GM23338 (cell line): ENCODE measurements around the gene C11orf71. TPM values are rescaled to one million over a fixed set of nuclear protein-coding genes. Genes with fewer than 3 reads are reported as not detected.
A peak's percentile ranks its signal among the peaks of the same experiment; 100 is the strongest.

Experiments
- ATAC-seq: fragments of 200-7000 bp; cut with Tn5 transposase; 3 replicates; pipeline ENCODE4 v1.9.1; 2020
- DNase-seq: peaks from one replicate; pipeline ENCODE4 v3.0.0-alpha.2; 2015; ENCODE audit warnings: low spot score
- H2AFZ ChIP-seq: fragments of 200-600 bp; sonication (generic); 2 replicates; pipeline ENCODE4 v1.8.0; 2016; ENCODE audit warnings: antibody characterized with exemption, mild to moderate bottlenecking, moderate library complexity
- H3F3A ChIP-seq: fragments of 200-600 bp; sonication (generic); replicated peaks from 2 replicates; pipeline ENCODE4 v1.8.0; 2017; ENCODE audit warnings: antibody characterized with exemption, mixed run types, low read depth
- H3K27ac ChIP-seq: fragments of 200-600 bp; sonication (generic); 2 replicates; pipeline ENCODE4 v1.6.1; 2016; ENCODE audit warnings: low read depth
- H3K27me3 ChIP-seq: fragments of 200-600 bp; sonication (generic); 2 replicates; pipeline ENCODE4 v1.8.0; 2016; ENCODE audit warnings: mild to moderate bottlenecking, mixed run types, moderate library complexity; ENCODE audit not compliant: insufficient read depth
- H3K36me3 ChIP-seq: fragments of 200-600 bp; sonication (generic); 2 replicates; pipeline ENCODE4 v1.8.0; 2016; ENCODE audit warnings: mild to moderate bottlenecking; ENCODE audit not compliant: insufficient read depth
- H3K4me1 ChIP-seq: fragments of 200-600 bp; sonication (generic); 2 replicates; pipeline ENCODE4 v1.8.0; 2016; ENCODE audit warnings: mild to moderate bottlenecking, moderate library complexity; ENCODE audit not compliant: insufficient read depth
- H3K4me2 ChIP-seq: fragments of 200-600 bp; sonication (generic); 2 replicates; pipeline ENCODE4 v1.7.1; 2017; ENCODE audit warnings: mixed run types
- H3K4me3 ChIP-seq: fragments of 200-600 bp; sonication (generic); 2 replicates; pipeline ENCODE4 v1.6.1; 2016; ENCODE audit warnings: mixed run types
- H3K79me2 ChIP-seq: fragments of 200-600 bp; sonication (generic); replicated peaks from 2 replicates; pipeline ENCODE4 v1.8.0; 2017; ENCODE audit warnings: mild to moderate bottlenecking; ENCODE audit not compliant: insufficient read depth
- H3K9me2 ChIP-seq: fragments of 200-600 bp; sonication (generic); 2 replicates; pipeline ENCODE4 v1.8.0; 2017; ENCODE audit not compliant: insufficient read depth
- H4K20me1 ChIP-seq: fragments of 200-600 bp; sonication (generic); replicated peaks from 2 replicates; pipeline ENCODE4 v1.8.0; 2017; ENCODE audit warnings: mild to moderate bottlenecking; ENCODE audit not compliant: insufficient read depth
- H3K27ac Mint-ChIP-seq: 2 replicates; pipeline ENCODE4 v1.8.0; 2020; ENCODE audit warnings: inconsistent platforms, mild to moderate bottlenecking, moderate library complexity, mixed read lengths
- H3K27me3 Mint-ChIP-seq: 3 replicates; pipeline ENCODE4 v1.8.0; 2022; ENCODE audit warnings: low read depth, mild to moderate bottlenecking, moderate library complexity, mixed read lengths, inconsistent platforms; ENCODE audit not compliant: insufficient read depth, poor library complexity
- H3K36me3 Mint-ChIP-seq: 3 replicates; pipeline ENCODE4 v1.8.0; 2021; ENCODE audit warnings: low read depth, mild to moderate bottlenecking, inconsistent platforms, moderate library complexity, mixed read lengths
- H3K4me1 Mint-ChIP-seq: 3 replicates; pipeline ENCODE4 v1.8.0; 2020; ENCODE audit warnings: mild to moderate bottlenecking, inconsistent platforms, mixed read lengths
- H3K4me3 Mint-ChIP-seq: 3 replicates; pipeline ENCODE4 v1.8.0; 2021; ENCODE audit warnings: moderate library complexity, mild to moderate bottlenecking, inconsistent platforms, mixed read lengths
- H3K9me3 Mint-ChIP-seq: 3 replicates; pipeline ENCODE4 v1.8.0; 2020; ENCODE audit warnings: moderate library complexity, mild to moderate bottlenecking, inconsistent platforms, mixed read lengths
- CREB1 ChIP-seq: fragments of 250-450 bp; sonication (Bioruptor Pico); IDR thresholded peaks from 2 replicates; pipeline ENCODE4 v1.5.0; 2020; ENCODE audit warnings: low read depth, mild to moderate bottlenecking, moderate library complexity
- ETS1 ChIP-seq: IDR thresholded peaks from 2 replicates; pipeline ENCODE4 v1.6.1; 2016; ENCODE audit warnings: antibody characterized with exemption
- EZH2 ChIP-seq: fragments of 200-600 bp; sonication (generic); IDR thresholded peaks from one replicate; pipeline ENCODE4 v1.8.0; 2017; ENCODE audit warnings: antibody characterized with exemption, mild to moderate bottlenecking, low read depth; ENCODE audit not compliant: unreplicated experiment
- EZH2phosphoT487 ChIP-seq: fragments of 200-600 bp; sonication (generic); IDR thresholded peaks from one replicate; pipeline ENCODE4 v1.8.1; 2018; ENCODE audit warnings: antibody characterized with exemption; ENCODE audit not compliant: unreplicated experiment
- JUNB ChIP-seq: IDR thresholded peaks from one replicate; pipeline ENCODE4 v1.6.1; 2016; ENCODE audit warnings: antibody characterized with exemption; ENCODE audit not compliant: unreplicated experiment
- NANOG ChIP-seq: IDR thresholded peaks from 2 replicates; pipeline ENCODE4 v1.6.1; 2016; ENCODE audit warnings: antibody characterized with exemption, borderline replicate concordance
- POLR2AphosphoS5 ChIP-seq: IDR thresholded peaks from 2 replicates; pipeline ENCODE4 v1.6.1; 2016; ENCODE audit warnings: antibody characterized with exemption, low read depth
- STAT1 ChIP-seq: IDR thresholded peaks from one replicate; pipeline ENCODE4 v1.6.1; 2016; ENCODE audit warnings: antibody characterized with exemption; ENCODE audit not compliant: unreplicated experiment
- ZNF114 ChIP-seq: fragments of 250-450 bp; sonication (Bioruptor Pico); IDR thresholded peaks from 2 replicates; pipeline ENCODE4 v1.5.0; 2020; ENCODE audit warnings: mild to moderate bottlenecking, moderate library complexity
- ZNF331 ChIP-seq: fragments of 250-450 bp; sonication (Bioruptor Pico); IDR thresholded peaks from 2 replicates; pipeline ENCODE4 v1.5.0; 2020; ENCODE audit warnings: low read depth, mild to moderate bottlenecking, moderate library complexity
- ZNF462 ChIP-seq: fragments of 250-450 bp; sonication (Bioruptor Pico); IDR thresholded peaks from 2 replicates; pipeline ENCODE4 v1.5.0; 2020; ENCODE audit warnings: mild to moderate bottlenecking, moderate library complexity
- polyA plus RNA-seq: library from polyadenylated mRNA; unstranded; fragments of >200 nt; fragmentation: Nextera tagmentation; extraction: Ambion mirVana; gene quantifications from 2 replicates; pipeline ENCODE4 v1.2.1, GENCODE V29; 2016
- total RNA-seq: library from RNA; depleted of rRNA; stranded (reverse); fragments of >200 nt; shearing (Covaris generic); gene quantifications from 2 replicates; pipeline ENCODE4 v1.2.3, GENCODE V29; 2014
- TF ChIP-seq, protein P1 (sequence below), 2 experiments: fragments of 200-600 bp in 1 of 2; sonication (generic) in 1 of 2; conservative IDR thresholded peaks; 2 replicates each; pipeline versions ENCODE4 v1.5.1 to v1.6.1; 2016 to 2017; ENCODE audit warnings: antibody characterized with exemption in 2 of 2, low read depth in 2 of 2, mild to moderate bottlenecking in 2 of 2, moderate library complexity in 1 of 2
- TF ChIP-seq, protein P2 (sequence below): IDR thresholded peaks from one replicate; pipeline ENCODE4 v1.6.1; 2018; ENCODE audit warnings: antibody characterized with exemption; ENCODE audit not compliant: unreplicated experiment

C11orf71 gene
- total and polyA plus RNA-seq, 2 experiments from 2014 or later = 5.8 to 8.7 TPM

DNA sequence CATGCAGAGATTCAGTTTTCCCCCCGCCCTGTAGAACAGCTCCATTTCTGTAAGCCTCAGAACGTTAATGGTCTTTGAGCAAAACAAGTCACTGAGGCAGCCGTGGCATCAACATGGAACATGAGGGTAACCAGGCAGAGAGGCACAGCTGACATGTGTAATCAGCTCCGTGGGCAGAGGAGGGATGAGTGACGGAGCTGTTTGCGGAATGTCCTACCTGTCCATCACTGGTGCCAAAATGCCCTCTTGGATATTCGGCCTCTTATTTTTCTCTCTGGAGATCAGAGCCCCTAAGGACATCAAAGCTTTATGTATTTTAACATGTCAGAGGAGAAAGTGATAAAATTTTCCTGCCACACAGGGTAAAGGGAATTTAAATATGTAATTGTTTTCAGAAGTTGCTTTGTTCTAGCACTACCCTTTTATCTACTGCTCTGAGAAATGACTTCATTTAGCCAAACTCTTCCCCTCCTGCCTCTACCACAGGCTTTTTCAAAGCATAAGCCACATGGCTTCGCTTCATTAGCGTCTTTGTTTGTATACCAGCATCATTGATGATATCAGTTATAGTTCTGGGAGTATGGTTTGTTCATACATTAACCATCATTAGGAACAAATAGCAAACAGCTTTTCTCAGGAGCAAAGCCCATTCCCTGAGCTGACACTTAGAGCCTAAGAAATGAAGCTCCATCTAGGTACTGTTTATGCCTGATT lies 32.9 kb downstream of the C11orf71 start:
- H3K4me2 ChIP-seq = no peak overlapping the region
- H3K4me1 ChIP-seq = peaks cover 4% of the 10 kb centered on the region; the same call in 1 of the 2 replicates
- H3K9me2 ChIP-seq = peaks cover 4% of the 10 kb centered on the region; the same call in 1 of the 2 replicates
- no peaks in the 10 kb centered on the region for H3K27me3 ChIP-seq
- no peaks in the 10 kb centered on the region for H3F3A ChIP-seq
- no peak overlapping the region for H3K27ac ChIP-seq
- Mint-ChIP-seq H3K9me3 (no peaks in the 10 kb centered on the region), H3K4me3 (no peak overlapping the region), H3K27me3 (peaks cover 3% of the 10 kb centered on the region), H3K4me1 (peaks cover 8% of the 10 kb centered on the region), H3K27ac (no peak overlapping the region), H3K36me3 (no peaks in the 10 kb centered on the region)
- DNase-seq (no peak), ATAC-seq (no peak)
- peak overlapping the region; percentile 56 for H2AFZ ChIP-seq
- H3K4me3 ChIP-seq = no peak overlapping the region
- TF ChIP-seq, protein P1, sequence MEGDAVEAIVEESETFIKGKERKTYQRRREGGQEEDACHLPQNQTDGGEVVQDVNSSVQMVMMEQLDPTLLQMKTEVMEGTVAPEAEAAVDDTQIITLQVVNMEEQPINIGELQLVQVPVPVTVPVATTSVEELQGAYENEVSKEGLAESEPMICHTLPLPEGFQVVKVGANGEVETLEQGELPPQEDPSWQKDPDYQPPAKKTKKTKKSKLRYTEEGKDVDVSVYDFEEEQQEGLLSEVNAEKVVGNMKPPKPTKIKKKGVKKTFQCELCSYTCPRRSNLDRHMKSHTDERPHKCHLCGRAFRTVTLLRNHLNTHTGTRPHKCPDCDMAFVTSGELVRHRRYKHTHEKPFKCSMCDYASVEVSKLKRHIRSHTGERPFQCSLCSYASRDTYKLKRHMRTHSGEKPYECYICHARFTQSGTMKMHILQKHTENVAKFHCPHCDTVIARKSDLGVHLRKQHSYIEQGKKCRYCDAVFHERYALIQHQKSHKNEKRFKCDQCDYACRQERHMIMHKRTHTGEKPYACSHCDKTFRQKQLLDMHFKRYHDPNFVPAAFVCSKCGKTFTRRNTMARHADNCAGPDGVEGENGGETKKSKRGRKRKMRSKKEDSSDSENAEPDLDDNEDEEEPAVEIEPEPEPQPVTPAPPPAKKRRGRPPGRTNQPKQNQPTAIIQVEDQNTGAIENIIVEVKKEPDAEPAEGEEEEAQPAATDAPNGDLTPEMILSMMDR (conservative IDR thresholded peaks at IDR 0.05; ENCODE audit: low read depth in 2 of 2) = no peak
- TF ChIP-seq, protein P2, sequence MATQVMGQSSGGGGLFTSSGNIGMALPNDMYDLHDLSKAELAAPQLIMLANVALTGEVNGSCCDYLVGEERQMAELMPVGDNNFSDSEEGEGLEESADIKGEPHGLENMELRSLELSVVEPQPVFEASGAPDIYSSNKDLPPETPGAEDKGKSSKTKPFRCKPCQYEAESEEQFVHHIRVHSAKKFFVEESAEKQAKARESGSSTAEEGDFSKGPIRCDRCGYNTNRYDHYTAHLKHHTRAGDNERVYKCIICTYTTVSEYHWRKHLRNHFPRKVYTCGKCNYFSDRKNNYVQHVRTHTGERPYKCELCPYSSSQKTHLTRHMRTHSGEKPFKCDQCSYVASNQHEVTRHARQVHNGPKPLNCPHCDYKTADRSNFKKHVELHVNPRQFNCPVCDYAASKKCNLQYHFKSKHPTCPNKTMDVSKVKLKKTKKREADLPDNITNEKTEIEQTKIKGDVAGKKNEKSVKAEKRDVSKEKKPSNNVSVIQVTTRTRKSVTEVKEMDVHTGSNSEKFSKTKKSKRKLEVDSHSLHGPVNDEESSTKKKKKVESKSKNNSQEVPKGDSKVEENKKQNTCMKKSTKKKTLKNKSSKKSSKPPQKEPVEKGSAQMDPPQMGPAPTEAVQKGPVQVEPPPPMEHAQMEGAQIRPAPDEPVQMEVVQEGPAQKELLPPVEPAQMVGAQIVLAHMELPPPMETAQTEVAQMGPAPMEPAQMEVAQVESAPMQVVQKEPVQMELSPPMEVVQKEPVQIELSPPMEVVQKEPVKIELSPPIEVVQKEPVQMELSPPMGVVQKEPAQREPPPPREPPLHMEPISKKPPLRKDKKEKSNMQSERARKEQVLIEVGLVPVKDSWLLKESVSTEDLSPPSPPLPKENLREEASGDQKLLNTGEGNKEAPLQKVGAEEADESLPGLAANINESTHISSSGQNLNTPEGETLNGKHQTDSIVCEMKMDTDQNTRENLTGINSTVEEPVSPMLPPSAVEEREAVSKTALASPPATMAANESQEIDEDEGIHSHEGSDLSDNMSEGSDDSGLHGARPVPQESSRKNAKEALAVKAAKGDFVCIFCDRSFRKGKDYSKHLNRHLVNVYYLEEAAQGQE = no peak
- TF ChIP-seq ZNF114 (CRISPR knock-in tag) (no peak), EZH2phosphoT487 (no peak), STAT1 (no peak), NANOG (no peak), ZNF331 (CRISPR knock-in tag) (no peak), POLR2AphosphoS5 (no peak), CREB1 (CRISPR knock-in tag) (no peak), JUNB (no peak), ZNF462 (CRISPR knock-in tag) (no peak), ETS1 (no peak), EZH2 (no peak)
- H3K36me3 ChIP-seq = no peaks in the 10 kb centered on the region
- H3K79me2 ChIP-seq = no peaks in the 10 kb centered on the region
- no peaks in the 10 kb centered on the region for H4K20me1 ChIP-seq
